Activated T-cell treated with anti-CD3 and anti-CD28 coated beads, Interleukin-2, amount 50 U/mL, for 24 hours (primary cell): Measurements from ENCODE around the gene MISP3.
A peak's percentile ranks its signal among the peaks of the same experiment; 100 is the strongest.
"Not testable (repeated sequence)": the region's sequence is repeated elsewhere in the genome, so short reads cannot be mapped to it uniquely, and the experiment has no call there.

ENCODE experiments used
- DNase-seq: peaks from one replicate; pipeline ENCODE4 v3.0.0-alpha.2; 2020
- H3K27ac Mint-ChIP-seq: 2 replicates; pipeline ENCODE4 v1.8.0; 2020; ENCODE audit warnings: mild to moderate bottlenecking, mixed read lengths
- H3K27me3 Mint-ChIP-seq: 2 replicates; pipeline ENCODE4 v1.8.0; 2020; ENCODE audit warnings: mixed read lengths
- H3K36me3 Mint-ChIP-seq: 2 replicates; pipeline ENCODE4 v1.8.0; 2020; ENCODE audit warnings: low read depth, mixed read lengths
- H3K4me1 Mint-ChIP-seq: 2 replicates; pipeline ENCODE4 v1.8.0; 2020; ENCODE audit warnings: low read depth, mixed read lengths
- H3K4me3 Mint-ChIP-seq: 2 replicates; pipeline ENCODE4 v1.8.0; 2020; ENCODE audit warnings: mild to moderate bottlenecking, moderate library complexity, mixed read lengths
- H3K9me3 Mint-ChIP-seq: 2 replicates; pipeline ENCODE4 v1.8.0; 2020; ENCODE audit warnings: mixed read lengths

Gene MISP3

DNA sequence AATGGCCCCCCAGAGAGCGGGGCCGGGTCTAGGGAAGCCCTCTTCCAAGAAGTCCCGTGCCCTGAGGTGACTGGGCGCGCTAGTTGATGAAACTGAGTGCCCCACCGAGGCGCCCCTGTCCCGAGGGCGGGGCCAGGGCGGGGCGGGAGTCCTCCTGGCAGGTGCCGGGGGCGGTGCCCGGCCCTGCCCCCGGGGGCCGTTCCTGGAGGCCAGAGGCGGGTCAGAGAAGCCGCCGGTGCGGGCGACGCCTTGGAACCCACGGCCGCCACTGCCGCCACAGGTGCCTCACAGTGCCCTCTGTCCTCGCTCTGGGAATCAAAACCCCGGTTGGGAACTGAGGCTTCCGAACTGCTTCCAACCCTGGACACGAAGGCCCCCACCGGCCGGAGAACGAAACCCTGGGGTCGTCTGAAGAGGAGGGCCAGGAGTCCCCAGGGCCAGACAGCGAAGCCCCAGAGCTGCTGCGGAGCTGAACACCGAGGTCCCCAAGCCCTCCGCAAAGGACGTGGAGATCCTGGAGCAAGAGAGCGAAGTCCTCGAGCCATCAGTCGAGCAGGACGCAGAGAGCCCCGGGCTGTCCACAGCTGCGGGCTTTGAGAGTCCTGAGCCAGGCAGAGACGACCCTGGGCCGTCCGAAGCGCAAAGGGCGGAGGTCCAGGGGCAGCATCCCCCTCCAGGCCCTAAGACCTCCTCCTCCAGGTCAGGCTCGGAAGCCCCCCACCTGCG, at the start of gene MISP3:
Gene MISP3, plus strand, starts transcription at position 252 of the 726 bp plus-strand sequence. CDS start 524 bp downstream, outside the sequence.
- peaks cover 4% of the 10 kb centered on the region for H3K36me3 Mint-ChIP-seq
- DNase-seq, result peak; percentile 67
- H3K4me1 Mint-ChIP-seq, result peaks cover 26% of the 10 kb centered on the region
- H3K27me3 Mint-ChIP-seq, result peaks cover 3% of the 10 kb centered on the region
- H3K9me3 Mint-ChIP-seq, result no peaks in the 10 kb centered on the region
- H3K27ac Mint-ChIP-seq, result no peak within 1 kb of the TSS
- peak within 1 kb of the TSS; percentile 84 for H3K4me3 Mint-ChIP-seq

DNA sequence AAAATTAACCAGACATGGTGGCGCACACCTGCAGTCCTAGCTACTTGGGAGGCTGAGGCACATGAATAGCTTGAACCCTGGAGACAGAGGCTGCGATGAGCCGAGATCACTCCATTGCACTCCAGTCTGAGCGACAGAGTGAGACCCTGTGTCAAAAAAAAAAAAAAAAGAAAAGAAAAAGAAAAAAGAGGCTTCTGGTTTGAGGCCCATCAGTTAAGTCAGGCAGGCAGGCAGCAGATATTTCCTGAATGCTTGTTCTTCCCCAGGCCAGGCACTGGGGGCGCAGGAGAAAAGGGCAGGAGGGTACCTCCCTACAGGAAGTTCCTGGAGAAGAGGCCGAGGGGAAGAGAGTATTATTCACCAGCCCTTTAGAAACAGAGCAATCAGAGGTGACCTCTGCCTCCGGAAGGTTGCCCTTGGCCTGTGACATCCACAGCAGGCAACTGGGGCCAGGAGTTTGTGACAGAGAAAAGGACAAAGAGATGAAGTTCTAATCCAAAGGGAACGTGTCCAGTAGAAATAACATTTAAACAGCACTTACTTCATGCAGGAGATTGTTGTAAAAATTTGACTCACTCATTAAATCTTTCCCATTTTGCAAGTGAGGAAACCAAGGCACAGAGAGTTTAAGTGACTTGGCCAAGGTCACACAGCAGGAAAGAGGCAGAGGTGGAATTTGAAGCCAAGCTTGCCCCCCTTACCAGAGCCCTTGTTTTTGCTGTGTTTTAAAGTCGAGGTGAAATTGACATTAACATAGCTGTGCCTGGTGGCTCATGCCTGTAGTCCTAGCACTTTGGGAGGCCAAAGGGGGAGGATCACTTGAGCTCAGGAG, 49.0 kb upstream of the MISP3 start:
- Mint-ChIP-seq H3K4me1 (peaks cover 13% of the 10 kb centered on the region), H3K9me3 (no peaks in the 10 kb centered on the region), H3K36me3 (no peaks in the 10 kb centered on the region), H3K27ac (no peak overlapping the region), H3K4me3 (no peak overlapping the region), H3K27me3 (no peaks in the 10 kb centered on the region)
- DNase-seq, result no peak

DNA sequence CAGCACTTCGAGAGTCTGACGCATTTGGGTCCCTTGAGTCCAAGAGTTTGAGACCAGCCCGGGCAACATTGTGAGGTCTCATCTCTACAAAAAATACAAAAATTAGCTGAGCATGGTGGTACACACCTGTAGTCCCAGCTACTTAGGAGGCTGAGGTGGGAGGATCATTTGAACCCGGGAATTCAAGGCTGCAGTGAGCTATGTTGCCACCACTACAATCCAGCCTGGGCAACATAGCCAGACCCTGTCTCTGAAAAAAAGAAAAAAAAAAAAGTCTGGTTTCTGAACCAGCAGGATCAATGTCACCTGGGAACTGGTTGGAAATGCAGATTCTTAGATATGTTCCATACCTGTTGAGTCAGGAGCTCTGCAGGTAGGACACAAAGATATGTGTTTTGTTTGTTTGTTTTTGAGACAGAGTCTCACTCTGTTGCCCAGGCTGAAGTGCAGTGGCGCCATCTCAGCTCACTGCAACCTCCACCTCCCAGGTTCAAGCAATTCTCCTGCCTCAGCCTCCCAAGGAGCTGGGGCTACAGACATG, 45.9 kb upstream of the MISP3 start:
- H3K9me3 Mint-ChIP-seq, DNase-seq, H3K4me3 Mint-ChIP-seq, H3K36me3 Mint-ChIP-seq, H3K27ac Mint-ChIP-seq, H3K27me3 Mint-ChIP-seq: not testable (repeated sequence)
- H3K4me1 Mint-ChIP-seq, result peaks cover 17% of the 10 kb centered on the region

DNA sequence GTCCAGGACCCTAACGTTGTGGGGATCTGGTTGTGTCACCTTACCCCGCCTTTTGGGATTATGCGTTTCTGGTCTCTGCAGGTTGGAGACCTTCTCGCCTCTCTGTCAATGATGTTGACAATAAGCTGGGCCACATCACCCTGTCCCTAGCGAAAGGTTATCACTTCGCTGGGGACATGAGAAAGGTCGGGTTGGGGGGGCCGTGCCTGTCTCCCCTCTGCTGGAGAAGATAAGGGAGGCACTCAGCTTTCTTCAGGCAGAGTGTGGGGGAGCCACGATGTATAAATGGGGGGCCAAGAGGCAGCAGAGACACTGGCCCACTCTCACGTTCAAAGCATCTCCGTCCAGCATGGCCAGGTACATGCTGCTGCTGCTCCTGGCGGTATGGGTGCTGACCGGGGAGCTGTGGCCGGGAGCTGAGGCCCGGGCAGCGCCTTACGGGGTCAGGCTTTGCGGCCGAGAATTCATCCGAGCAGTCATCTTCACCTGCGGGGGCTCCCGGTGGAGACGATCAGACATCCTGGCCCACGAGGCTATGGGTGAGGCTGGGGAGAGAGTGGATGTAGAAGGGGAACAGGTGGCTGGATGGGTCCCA, 44.6 kb upstream of the MISP3 start, which contains the start of gene RLN3:
Gene RLN3, plus strand, starts transcription at position 293 of the 595 bp plus-strand sequence. Its CDS starts 57 bp downstream, at position 350.
- Mint-ChIP-seq H3K27ac (no peak within 1 kb of the TSS), H3K4me1 (peaks cover 22% of the 10 kb centered on the region), H3K27me3 (no peaks in the 10 kb centered on the region), H3K4me3 (no peak within 1 kb of the TSS), H3K9me3 (no peaks in the 10 kb centered on the region), H3K36me3 (peaks cover 9% of the 10 kb centered on the region)
- no peak for DNase-seq

DNA sequence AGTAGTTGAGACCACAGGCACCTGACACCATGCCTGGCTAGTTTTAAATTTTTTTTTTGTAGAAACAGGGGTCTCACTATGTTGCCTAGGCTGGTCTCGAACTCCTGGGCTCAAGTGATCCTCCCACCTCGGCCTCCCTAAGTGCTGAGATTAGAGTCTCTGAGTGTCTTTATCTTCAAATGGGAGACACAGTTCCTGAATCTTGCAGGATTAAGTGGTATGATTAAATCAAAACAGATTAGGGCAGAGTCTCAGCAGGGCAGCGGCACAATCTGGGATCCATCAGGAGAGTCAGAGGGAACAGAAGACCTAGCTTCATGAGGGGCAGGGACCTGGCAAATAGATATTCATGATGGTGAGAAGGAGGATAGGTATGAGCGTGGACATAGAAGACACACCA, 43.7 kb upstream of the MISP3 start:
- Mint-ChIP-seq H3K4me1 (peaks cover 18% of the 10 kb centered on the region), H3K9me3 (no peaks in the 10 kb centered on the region), H3K36me3 (peaks cover 12% of the 10 kb centered on the region), H3K4me3 (no peak overlapping the region), H3K27me3 (no peaks in the 10 kb centered on the region), H3K27ac (no peak overlapping the region)
- DNase-seq, result no peak

DNA sequence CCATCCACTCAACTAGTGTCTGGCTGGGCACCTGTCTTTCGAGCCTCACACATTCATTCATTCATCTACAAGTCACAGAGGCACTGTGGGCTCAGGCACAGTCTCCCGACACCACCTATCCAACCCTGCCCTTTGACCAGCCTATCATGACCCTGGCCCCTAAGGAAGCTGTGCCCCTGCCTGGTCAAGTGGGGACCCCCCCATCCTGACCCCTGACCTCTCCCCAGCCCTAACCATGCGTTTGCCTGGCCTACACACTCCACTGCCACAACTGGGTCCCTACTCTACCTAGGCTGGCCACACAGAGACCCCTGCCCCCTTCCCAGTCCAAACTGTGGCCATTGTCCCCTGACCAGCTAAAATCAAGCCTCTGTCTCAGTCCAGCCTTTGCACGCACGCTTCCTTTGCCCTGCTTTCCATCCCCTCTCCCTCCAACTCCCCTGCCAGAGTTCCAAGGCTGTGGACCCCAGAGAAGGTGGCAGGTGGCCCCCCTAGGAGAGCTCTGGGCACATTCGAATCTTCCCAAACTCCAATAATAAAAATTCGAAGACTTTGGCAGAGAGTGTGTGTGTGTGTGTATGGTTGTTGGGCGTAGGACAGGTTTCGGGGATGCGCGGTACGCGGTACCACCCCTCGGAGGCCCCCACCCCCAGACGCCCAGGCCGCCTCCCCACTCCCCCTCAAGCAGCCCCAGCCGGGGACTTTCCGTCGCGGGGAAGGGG, 41.4 kb upstream of the MISP3 start:
- DNase-seq, result no peak
- H3K4me1 Mint-ChIP-seq, result peaks cover 21% of the 10 kb centered on the region
- no peaks in the 10 kb centered on the region for H3K27me3 Mint-ChIP-seq
- no peaks in the 10 kb centered on the region for H3K9me3 Mint-ChIP-seq
- peaks cover 26% of the 10 kb centered on the region for H3K36me3 Mint-ChIP-seq
- peak overlapping the region; percentile 75 for H3K27ac Mint-ChIP-seq
- H3K4me3 Mint-ChIP-seq, result peak overlapping the region; percentile 93

DNA sequence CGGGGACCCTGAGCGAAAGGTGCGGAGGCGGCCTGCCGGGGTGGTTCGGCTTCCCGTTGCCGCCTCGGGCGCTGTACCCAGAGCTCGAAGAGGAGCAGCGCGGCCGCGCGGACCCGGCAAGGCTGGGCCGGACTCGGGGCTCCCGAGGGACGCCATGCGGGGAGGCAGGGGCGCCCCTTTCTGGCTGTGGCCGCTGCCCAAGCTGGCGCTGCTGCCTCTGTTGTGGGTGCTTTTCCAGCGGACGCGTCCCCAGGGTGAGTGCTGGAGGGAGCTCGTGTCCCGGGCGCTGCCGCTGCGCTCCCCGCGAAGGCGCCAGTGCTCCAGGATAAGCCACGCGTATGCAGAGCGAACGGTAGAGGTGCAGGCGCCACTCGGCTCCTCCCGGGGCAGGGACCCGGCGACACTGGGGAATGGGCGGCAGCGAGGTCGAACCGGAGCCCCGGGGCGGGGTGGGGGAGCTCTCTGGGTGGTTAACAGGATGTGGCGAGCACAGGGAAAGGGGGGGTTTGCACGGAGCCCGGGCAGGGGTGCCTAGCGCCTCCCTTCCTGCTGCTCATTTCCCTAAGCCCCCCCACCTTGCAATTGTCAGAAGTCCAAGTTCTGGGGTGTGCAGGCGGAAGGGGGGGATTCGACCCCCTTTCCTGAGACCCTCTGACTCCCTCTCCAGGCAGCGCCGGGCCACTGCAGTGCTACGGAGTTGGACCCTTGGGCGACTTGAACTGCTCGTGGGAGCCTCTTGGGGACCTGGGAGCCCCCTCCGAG, 40.7 kb upstream of the MISP3 start, which contains the start of gene IL27RA:
Gene IL27RA, plus strand, starts transcription at position 44 of the 762 bp plus-strand sequence. Its CDS starts 111 bp downstream, at position 155.
- no peaks in the 10 kb centered on the region for H3K9me3 Mint-ChIP-seq
- peaks cover 20% of the 10 kb centered on the region for H3K4me1 Mint-ChIP-seq
- peak within 1 kb of the TSS; percentile 94 for H3K27ac Mint-ChIP-seq
- H3K36me3 Mint-ChIP-seq, result peaks cover 33% of the 10 kb centered on the region
- H3K4me3 Mint-ChIP-seq, result peak within 1 kb of the TSS; percentile 93
- peak; percentile 86 for DNase-seq
- no peaks in the 10 kb centered on the region for H3K27me3 Mint-ChIP-seq

DNA sequence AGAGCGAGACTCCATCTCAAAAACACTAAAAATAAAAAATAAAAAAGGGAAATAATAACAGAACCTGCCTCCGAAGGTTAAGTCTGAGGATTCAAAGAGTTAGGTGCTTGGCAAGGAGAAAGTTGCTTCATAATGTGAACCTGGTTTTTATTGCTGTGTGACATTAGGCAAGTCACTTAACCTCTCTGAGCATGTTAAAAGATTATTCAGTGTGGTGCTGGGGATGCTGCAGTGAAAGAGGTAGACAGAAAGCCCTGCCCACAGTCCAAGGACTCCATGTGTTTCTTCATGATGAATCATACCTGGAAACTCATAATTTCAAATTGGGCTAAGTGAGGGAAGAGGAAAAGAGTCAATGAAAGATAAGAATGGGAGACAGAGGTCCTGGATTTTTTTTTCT, 38.6 kb upstream of the MISP3 start:
- no peaks in the 10 kb centered on the region for H3K9me3 Mint-ChIP-seq
- no peak for DNase-seq
- H3K27me3 Mint-ChIP-seq, result no peaks in the 10 kb centered on the region
- peaks cover 20% of the 10 kb centered on the region for H3K4me1 Mint-ChIP-seq
- peaks cover 53% of the 10 kb centered on the region for H3K36me3 Mint-ChIP-seq
- peak overlapping the region; percentile 38 for H3K4me3 Mint-ChIP-seq
- peak overlapping the region; percentile 73 for H3K27ac Mint-ChIP-seq

DNA sequence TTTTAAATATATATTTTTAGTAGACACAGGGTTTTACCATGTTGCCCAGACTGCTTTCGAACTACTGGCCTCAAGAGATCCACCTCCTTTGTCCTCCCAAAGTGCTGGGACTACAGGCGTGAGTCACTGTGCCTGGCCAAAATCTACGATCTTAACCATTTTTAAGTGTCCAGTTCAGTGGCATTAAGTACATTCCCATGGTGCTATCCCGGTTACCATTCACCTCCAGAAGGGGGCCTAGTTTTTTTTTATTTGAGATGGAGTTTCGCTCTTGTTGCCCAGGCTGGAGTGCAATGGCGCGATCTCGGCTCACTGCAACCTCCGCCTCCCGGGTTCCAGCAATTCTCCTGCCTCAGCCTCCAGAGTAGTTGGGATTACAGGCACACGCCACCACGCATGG, 37.4 kb upstream of the MISP3 start:
- Mint-ChIP-seq H3K36me3 (peaks cover 65% of the 10 kb centered on the region), H3K27ac (peak overlapping the region; percentile 29), H3K4me1 (peaks cover 20% of the 10 kb centered on the region)
- not testable (repeated sequence) for H3K27me3 Mint-ChIP-seq, H3K4me3 Mint-ChIP-seq, DNase-seq, H3K9me3 Mint-ChIP-seq

DNA sequence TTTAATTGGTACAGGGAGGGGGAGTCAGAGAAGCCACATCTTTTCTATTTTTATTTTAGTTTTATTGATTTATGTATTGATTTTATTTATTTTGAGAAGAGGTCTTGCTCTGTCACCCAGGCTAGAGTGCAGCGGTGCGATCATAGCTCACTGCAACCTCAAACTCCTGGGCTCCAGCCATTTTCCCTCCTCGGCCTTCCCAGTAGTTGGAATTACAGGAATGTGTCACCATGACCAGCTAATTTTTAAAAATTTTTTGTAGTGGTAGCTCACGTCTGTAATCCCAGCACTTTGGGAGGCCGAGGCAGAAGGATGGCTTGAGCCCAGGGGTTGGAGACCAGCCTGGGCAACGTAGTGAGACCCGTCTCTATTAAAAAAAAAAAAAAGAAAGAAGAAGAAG, 36.9 kb upstream of the MISP3 start:
- no peaks in the 10 kb centered on the region for H3K9me3 Mint-ChIP-seq
- H3K4me3 Mint-ChIP-seq, result no peak overlapping the region
- peaks cover 70% of the 10 kb centered on the region for H3K36me3 Mint-ChIP-seq
- peaks cover 20% of the 10 kb centered on the region for H3K4me1 Mint-ChIP-seq
- no peak overlapping the region for H3K27ac Mint-ChIP-seq
- DNase-seq, result no peak
- no peaks in the 10 kb centered on the region for H3K27me3 Mint-ChIP-seq

DNA sequence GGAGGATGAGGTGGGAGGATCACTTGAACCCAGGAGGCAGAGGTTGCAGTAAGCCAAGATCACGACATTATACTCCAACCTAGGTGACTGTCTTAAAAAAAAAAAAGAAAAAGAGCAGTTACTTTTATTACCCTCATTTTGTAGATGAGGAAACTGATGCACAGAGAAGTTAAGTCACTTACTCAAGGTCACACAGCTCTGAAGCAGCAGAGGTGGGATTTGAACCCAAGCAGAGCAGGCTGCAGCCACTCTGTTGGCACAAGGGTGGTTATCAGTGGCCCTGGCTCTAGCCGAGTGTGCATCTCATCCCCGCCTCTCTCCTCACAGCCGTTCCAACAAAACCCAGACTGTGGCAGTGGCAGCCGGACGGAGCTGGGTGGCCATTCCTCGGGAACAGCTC, 33.4 kb upstream of the MISP3 start:
- Mint-ChIP-seq H3K27ac (no peak overlapping the region), H3K4me3 (no peak overlapping the region), H3K4me1 (peaks cover 8% of the 10 kb centered on the region), H3K9me3 (no peaks in the 10 kb centered on the region), H3K36me3 (peaks cover 76% of the 10 kb centered on the region), H3K27me3 (no peaks in the 10 kb centered on the region)
- DNase-seq, result no peak

DNA sequence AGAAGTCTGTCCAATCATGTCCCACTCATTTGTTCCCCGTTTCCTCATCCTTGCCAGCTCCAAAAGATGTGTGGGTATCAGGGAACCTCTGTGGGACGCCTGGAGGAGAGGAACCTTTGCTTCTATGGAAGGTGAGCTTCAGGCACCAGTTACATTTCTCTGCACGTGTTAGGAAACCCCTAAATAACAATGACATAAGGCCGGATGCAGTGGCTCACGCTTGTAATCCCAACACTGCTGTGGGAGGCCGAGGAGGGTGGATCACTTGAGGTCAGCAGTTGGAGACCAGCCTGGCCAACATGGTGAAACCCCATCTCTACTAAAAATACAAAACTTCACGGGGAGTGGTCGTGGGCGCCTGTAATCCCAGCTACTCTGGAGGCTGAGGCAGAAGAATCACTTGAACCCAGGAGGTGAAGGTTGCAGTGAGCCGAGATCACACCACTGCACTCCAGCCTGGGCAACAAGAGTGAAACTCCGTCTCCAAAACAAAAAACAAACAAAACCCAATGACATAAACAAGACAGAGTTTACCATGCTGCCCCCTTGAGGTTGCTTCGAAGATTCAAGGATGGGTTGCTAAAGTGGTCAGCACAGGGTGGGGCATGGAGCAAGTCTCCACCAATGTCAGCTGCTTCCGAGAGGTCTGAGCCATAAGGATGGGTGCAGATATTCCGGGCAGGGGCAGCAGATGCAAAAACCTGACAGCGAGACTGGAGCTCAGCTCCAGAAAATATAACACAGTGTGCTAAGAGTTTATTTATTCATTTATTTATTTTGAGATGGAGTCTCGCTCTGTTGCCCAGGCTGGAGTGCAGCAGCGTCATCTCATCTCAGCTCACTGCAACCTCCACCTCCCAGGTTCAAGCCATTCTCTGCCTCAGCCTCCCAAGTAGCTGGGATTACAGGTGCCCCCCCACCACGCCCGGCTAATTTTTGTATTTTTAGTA, 29.7 kb upstream of the MISP3 start:
- H3K27me3 Mint-ChIP-seq, H3K4me3 Mint-ChIP-seq, DNase-seq, H3K9me3 Mint-ChIP-seq: not testable (repeated sequence)
- Mint-ChIP-seq H3K27ac (peak overlapping the region; percentile 77), H3K4me1 (peaks cover 11% of the 10 kb centered on the region), H3K36me3 (peaks cover 83% of the 10 kb centered on the region)
